Hematopoietic multipotent progenitor cell treated with erythropoietin and hydrocortisone succinate and interleukin-3 and kit ligand, for 4 days (in vitro differentiated cells): ENCODE data around the gene NFIB.

Experiments
- DNase-seq: peaks from one replicate; pipeline ENCODE4 v3.0.0-alpha.2; 2015

Gene NFIB

DNA sequence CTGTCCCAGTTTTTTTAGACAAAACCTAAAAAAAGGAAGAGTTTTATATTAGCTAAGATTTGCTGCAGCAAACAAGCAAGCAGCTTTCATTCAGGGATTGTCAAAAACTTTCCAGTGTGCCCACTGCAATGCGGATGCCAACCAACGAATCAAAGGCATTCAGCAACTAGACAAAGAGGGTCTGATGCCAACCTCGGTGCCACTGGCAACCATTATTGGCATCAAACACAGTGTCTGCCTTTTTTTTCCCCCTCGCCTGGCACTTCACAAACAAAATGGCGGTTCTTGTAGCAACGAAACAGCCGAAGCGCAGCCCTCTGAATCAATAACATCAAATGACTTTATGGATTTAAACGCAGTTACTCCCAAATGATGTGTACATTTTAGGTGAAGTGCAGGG, 10.4 kb downstream of the NFIB start:
- no peak for DNase-seq

DNA sequence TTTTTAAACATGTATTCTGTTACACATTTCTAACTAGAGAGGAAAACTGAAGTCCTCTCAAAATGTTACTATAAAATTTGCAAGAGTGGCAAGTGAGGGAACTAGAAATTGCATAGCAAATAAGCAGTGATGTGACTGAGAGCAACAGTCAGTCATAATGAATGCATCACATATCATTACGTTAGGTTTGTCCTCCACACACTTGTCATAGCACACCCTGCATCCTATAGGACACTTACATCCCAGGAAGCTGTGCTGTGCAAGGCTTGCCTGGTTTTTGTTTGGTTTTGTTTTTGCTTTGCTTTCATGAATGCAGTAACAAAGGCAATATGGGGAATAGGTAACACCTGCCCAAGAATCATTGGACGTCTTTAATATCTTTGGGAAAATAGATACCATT, 10.8 kb downstream of the NFIB start:
- DNase-seq: no peak

DNA sequence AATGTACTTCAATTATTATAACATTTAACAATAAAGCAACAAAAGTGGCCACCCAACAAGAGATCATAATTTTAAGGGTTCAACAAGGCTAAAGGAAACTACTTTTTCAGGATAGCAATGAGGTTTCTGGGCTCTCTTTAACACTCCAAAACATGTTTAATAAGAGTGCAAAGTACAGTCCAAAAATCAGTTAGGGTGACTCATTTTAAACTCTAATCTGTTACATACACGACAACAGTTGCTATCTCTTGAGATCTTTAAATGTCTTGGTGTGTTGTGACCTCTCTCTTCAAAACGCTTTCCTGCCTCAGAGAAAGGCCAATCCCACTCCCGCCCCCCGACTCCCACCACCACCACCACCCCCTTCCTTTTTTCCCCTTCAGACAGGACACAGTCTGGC, 11.5 kb downstream of the NFIB start:
- DNase-seq: no peak

DNA sequence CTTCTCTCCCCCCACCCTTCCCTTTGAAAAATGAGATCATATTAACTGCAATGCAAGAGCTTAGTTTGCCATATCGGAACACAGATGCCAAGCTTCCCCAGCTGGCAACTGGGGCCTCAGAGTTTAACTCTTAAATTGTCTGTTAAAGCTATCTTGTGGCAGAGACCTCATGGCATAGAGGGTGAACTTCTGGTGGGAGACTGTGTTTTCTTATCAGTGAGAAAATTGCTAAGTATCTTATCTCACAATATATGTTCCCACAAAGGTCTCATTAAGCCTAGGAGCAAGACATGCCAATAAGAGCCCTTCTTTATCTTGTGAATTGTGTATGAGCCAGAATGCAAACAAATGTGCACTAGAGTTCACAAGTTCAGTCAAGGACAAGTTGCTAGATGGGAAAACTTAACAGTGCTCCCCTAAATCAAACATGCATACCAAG, 12.3 kb downstream of the NFIB start:
- no peak for DNase-seq

DNA sequence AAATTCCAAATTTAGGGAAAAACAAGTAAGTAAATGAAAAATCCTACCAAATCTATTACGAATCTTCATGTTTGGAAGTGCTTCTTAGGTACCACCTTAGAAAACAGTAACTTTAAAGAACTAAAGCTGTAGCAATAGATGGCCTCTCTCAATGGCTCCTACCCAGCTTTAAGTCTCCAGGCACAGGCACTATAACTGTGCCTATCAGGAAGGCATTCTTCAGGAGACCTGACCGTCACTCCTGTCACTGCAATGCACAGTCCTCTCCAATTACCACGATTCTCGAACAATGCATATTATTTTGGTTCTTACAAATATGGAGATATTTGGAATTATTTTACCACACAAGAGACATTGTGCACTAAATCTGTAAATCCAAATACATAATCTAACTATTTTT, 12.9 kb downstream of the NFIB start:
- DNase-seq: no peak

DNA sequence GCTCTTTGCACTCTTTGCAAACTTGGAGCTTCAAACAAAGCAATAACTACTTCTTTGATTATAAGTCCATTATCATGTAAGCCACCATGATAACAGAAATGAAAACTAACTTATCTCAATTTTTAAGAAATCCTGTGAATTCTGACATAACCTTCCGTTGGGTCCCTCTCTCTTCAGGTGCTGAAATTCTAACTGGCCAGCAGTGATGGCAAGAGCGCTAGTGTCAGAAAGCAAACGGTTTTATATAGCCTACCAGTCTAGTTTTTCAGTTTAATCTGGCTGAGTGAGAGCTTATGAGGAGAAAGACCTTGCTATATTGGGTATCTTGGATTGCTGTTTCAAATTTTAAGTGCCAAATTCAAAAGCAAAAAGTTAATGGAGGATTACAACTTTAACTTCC, 13.4 kb downstream of the NFIB start:
- DNase-seq: no peak

DNA sequence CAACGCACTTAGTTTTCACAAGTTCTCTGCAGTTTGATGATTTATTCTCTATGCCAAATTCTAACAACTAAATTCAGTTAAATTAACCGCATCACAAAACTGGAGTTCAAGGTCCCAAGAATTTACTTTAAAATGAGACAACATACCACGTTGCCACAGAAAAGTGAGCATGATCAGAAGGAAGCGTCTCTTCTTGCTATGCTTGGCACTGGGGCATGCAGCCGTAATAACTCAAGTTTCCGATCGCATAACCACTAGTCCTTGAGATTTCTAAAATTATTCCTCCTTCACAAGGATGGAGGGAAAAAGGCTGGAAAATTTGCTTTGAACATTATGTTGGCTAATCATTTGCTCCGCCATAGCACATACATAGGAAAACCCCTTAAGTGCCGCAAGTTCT, 13.9 kb downstream of the NFIB start:
- no peak for DNase-seq

DNA sequence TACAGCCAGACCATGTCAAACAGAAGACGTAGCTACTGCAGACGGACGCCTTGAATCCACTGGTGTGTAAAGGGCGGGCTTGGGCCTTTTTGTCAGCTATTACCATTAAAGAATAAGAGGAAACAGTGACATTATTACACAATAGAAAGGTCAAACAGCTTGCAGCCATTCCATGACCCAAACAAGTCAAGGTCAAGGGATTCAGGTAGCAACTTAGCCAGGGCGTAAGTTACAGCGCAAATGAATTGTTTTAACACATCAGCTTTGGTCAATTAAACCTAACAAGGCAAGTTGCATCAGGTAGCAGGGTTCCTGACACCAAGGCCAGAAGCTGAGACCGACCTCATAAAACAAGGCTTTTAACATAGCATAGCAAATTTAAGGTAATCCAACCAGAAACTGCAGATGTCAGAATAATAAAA, 15.3 kb downstream of the NFIB start:
- DNase-seq: no peak

DNA sequence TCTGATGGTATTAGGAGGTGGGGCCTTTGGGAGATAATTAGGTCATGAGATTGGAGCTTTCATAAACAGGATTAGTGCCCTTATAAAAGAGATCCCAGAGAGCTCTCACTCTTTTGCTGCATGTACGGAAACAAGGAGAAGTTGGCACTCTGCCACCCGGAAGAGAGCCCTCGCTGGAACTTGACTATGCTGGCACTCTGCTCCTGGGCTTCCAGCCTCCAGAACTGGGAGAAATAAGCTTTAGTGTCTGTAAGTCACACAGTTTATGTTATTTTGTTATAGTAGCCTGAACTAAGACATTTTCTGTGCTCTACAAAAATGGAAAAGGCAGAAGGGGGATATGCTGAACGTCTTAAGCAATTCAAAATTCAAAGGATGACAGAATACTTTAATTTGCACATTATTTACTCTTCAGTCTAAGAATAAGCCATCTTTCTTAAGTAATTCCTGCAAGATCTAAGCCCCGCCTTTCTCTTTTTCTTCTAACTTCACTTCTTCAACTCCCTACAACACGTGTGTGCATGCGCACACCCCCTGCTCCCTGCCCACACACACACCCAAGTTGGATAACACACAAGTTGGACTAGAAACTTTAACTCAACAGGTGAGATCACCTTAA, 17.3 kb downstream of the NFIB start:
- DNase-seq: no peak

DNA sequence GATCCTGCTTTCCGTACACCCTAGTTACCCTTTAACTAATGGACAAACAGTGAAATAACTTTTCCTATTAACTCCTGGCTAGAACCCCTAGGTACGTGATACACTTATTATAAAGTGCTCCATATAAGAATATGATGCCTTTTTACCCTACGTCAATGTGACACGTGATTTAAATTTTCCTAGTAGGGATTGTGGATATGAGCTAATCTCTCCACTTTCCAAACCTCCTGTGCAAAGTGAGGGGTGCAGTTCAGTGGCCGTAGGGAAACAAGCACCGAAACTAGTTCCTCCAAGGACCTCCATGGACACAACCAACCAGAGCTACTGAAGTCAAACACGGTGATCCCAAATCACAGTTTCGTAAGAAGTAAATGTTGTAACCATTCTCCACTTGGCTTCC, 19.3 kb downstream of the NFIB start:
- DNase-seq: no peak

DNA sequence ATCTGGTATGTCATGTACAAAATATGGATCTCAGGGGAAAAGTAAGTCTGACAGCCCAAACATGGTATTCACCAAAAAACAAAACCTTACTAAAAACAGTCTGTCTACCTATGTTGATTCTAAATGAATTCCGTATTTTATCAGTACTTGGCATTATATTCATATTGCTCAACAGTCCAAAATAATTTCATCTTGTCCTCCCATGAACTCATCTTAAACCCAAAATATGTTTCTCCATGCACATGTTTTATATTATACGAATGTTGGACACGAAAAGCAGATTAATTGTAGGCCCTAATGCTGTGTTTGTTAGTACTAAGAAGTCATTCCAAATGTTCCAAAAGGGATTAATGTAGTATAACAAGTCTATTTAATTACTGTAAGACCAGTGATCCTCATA, 20.1 kb downstream of the NFIB start:
- DNase-seq: no peak

DNA sequence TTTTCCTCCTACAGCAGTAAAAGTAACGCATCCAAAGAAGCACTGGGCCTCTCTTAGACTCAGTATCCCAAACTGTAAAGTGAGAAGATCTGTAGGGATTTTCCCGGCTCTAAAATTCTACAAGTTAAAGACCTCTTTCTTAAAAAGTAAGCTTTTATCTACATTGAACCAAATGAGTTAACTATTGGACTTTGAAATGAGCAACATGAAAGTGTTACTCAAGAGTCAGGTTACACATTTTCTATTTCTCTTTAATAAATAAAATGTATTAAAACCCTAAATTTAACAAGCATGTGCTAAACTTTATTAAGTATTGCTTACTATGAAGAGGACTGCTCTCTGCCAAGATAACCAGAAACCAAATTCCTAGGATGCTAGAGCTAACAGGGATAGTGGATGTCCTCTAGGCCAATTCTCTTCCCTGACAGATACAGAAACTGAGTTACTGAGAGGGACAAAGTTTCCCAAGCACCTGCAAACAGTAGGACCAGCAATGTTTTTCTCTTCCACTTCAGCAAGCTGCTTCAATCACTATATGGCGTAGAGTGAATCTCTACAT, 21.7 kb downstream of the NFIB start:
- DNase-seq: no peak

DNA sequence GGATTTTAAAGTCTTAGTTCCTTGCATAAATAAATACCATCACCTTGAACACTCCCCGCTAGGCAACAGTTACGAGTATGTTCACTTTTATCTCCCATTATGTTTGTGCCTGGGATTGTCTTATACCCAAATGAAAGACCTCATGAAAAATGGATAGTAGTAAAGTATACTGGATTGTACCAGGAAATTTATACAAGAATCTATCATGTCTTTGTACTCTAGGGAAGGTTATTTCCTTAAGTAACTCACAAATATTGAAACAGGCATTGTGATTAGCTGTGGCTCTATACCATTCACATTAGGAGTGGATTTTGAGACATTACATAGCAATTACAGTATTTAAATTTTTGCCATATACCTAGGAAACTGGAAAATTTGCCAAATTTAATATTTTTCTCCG, 24.0 kb downstream of the NFIB start:
- no peak for DNase-seq

DNA sequence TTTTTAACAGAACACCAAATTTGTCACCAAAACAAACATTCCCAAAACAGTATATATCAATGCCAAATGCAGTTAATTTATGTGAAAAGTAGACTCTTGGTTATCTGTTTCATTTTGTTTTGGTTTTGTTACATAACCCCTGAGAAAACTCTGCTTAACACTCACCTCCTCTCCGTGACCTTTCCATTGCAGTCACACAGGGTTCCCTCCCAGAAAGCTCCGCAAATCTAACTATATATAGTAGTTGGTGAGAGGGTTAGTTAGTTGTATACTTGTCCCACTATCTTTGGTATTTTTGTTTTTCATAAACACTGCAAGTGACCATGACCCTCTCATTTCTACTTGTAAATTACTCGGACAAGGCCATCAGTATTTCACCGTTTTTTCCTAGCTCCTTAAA, 25.5 kb downstream of the NFIB start:
- no peak for DNase-seq

DNA sequence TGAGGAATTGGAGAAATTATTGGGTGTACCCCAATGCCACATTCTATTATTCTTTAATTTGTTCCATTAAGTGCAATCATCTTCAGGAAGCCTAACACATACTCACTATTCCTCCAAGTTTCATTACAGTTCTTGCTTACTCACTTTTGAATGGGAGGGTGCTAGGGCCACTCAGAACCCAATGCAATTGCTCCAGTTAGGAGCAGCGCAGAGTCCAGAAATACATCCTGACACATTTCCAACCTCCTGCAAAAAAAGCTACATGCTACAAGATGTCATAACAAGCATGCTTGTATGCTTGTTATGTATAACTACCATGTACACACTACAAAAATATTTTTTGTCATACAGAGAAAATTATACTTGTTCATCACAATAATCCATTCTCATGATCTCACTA, 27.8 kb downstream of the NFIB start:
- DNase-seq: no peak

DNA sequence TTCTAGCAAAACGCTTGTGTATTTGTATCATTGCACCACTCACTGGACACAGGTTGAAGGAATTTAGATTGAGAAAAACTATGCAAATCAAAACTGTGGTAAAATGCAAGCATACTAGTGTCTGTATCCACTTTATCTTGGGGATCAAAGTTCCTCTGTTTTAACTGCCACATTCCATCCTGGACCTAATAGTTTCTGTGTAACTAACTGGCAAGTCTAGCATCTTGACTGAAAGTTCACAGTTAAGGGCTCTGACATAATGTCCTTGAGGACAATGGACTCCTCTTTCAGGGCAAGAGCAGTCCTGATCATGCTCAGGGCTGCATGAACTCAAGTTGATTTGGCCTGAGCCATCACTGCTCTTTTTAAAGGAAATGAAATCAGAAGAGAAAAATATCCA, 30.7 kb downstream of the NFIB start:
- no peak for DNase-seq

DNA sequence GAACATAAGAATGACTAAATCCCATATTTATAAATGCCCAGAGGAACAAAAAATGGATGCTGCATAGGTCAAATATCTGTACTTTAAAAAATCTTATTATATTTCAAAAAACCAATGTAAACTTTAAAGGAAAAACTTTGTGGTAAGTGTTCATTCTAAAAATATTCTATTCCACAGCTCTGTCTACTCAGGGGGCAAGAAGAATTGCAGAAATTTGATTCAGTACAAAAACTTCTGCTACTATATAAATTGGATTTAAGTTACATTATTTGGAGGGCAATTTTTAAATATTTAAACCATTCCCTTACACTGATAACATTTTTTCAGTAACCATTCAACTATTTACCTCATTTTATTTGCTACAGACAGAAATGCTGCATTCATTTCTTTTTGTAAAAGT, 32.1 kb downstream of the NFIB start:
- no peak for DNase-seq

DNA sequence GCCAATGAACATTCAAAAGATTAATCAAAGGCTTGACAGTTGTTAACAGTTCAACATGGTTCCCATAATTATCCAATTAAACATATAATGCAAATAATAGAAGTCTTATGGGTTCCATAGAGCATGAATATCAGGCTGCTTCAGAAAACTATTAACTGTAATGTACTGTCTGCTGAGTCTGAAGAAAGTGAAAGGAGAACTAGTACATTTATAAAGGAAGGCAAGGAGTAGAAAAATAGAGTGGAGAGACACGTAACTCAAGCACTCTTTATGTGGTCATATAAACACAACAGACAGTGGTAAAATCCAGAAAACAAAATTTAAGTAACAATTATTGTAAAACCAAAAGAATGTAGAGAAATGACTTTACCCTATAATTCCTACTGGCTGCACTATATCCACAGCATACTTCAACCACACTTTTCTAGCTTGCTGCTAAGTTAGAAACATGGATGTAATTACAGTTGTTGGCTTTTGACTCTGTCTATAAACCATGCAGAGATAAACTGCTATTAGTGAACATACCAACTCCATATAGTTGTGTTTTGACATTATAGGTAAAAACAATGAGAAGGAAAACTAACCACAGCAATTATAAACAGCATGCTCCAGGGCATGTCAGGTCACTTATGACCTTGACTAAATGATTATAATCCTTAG, 32.7 kb downstream of the NFIB start:
- DNase-seq: no peak

DNA sequence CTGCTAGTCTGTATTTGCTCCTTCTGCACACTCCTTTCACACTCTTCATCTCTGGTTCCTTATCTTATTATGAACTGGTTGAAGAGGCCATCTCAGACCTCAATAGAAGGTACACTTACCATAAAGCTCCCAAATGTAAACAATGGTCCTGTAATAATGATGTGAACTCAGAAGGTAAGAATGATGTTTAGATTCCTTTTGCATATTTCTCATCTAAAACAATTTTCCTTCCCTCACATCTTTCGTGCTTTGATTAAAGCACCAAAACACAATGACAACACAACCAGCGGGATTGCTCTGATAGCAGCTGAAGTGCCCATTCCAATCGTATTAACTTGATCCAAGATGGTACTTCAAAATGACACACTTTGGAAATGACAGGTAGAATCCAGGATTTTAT, 34.3 kb downstream of the NFIB start:
- no peak for DNase-seq

DNA sequence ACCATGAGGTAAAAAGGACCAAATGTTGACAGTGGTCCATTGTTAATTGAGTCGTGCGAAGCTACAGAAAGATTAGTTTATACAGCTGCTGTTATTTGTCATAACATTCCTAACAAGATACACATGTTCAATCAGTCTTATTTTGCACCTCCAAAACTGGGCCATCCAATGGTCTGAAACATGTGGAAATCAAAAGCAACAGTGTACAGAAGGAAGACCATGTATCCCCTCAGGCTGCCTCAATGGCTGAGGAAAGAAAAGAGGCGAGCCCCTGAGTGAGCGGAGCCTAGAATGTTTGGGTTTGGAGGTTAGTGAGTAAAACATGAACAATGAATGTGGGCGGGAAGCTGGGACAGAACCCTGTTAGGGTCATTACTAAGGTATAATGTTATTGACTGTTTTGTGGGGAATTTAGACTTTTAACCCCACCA, 35.6 kb downstream of the NFIB start:
- DNase-seq: no peak

DNA sequence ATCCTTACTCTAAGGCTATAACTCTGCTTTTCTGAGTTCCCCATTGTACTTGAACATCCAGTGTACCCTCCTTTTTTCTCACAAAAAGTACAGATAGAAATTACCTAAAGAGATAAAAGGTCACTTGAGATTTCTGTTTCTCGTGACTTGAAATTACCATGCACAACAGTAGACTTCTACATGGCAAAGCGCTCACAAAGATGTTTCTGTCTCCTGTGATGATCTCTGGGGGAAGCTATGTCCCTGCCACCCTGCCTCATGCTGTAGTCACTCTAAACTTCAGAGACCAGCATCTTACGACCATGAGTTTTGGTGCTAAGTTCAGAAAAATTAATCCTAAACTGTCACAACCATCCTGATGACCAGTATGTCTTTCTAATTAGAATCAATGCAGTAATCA, 36.2 kb downstream of the NFIB start:
- DNase-seq: no peak

DNA sequence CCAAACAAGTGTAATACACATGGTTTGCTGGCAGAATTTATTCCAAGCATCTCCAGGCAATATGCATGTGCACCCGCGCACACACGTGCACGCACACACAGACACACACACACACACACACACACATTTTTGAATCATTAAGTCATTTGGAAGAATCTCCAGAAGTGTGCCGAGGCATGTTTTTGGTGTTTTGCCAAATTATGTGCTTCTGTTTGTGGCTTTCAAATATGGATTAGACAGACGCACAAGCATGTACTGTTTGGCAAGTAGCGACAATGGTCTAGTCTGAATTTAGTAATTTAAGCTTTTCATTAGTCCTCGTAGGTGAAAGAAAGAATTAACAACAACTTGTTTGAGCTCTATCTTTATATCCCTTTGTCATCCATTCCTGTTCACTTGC, 36.7 kb downstream of the NFIB start:
- no peak for DNase-seq

DNA sequence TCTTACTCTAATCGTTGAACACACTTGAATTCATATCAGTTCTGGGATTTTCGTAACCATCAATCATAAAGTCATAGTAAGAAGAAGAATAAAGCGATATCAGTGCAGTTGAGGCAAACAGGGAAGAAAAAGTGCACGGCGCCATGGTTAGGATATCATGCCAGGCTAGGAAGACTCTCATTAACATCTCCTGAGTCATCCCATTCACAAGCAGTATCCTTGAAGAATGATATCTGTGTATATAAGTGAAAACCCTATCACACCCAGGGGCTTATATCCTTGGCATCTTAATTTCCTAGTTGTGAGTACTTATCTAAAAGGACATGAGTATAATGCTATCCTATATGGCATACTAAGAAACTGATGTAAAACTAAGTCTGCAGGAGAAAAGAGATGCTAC, 38.6 kb downstream of the NFIB start:
- DNase-seq: no peak

DNA sequence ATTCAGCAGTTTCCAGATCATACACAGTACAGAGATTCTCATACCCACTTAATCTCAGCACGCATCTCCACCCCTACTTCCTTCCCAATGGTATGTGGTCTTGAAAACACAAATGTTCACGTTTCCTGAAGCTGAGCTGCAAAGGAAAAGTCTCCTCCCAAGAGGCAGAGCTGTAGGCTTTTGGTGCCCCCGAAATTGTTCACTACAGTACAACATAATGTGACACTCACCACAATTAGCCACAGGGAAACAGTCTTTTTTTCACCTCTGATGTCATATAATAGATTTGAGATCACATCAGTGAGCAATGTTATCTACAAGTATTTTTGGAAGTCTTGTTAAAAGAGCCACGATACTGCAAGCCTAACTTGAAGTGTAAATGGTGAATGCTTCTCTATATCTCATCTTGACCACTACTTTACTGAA, 40.2 kb downstream of the NFIB start:
- DNase-seq: peak; percentile 29
